MM.1S (cell line): Measurements from ENCODE around the gene POMZP3.
"Not testable (repeated sequence)": the region's sequence is repeated elsewhere in the genome, so short reads cannot be mapped to it uniquely, and the experiment has no call there.

Experiments used
- DNase-seq: peaks from one replicate; pipeline ENCODE4 v3.0.0-alpha.2; 2015
- H2AFZ ChIP-seq: fragments of 300-600 bp; sonication (generic); 2 replicates; pipeline ENCODE4 v1.6.0; 2016; ENCODE audit warnings: antibody characterized with exemption, low read length
- H3F3A ChIP-seq: fragments of 300-600 bp; sonication (generic); 2 replicates; pipeline ENCODE4 v1.6.1; 2016; ENCODE audit warnings: mild to moderate bottlenecking, antibody characterized with exemption, low read length, moderate library complexity, mixed read lengths; ENCODE audit not compliant: insufficient read depth
- H3K27ac ChIP-seq: fragments of 300-600 bp; sonication (generic); 2 replicates; pipeline ENCODE4 v1.5.1; 2016; ENCODE audit warnings: mild to moderate bottlenecking, low read length
- H3K27me3 ChIP-seq: fragments of 300-600 bp; sonication (generic); replicated peaks from 2 replicates; pipeline ENCODE4 v1.6.0; 2016; ENCODE audit warnings: low read length; ENCODE audit not compliant: insufficient read depth
- H3K36me3 ChIP-seq: fragments of 300-600 bp; sonication (generic); replicated peaks from 2 replicates; pipeline ENCODE4 v1.6.1; 2016; ENCODE audit warnings: mild to moderate bottlenecking, low read length, mixed read lengths; ENCODE audit not compliant: insufficient read depth
- H3K4me1 ChIP-seq: fragments of 300-600 bp; sonication (generic); 2 replicates; pipeline ENCODE4 v1.6.1; 2016; ENCODE audit warnings: low read length, mixed read lengths
- H3K4me2 ChIP-seq: fragments of 300-600 bp; sonication (generic); 2 replicates; pipeline ENCODE4 v1.6.0; 2016; ENCODE audit warnings: low read depth, low read length
- H3K4me3 ChIP-seq: fragments of 300-600 bp; sonication (generic); 2 replicates; pipeline ENCODE4 v1.5.1; 2016; ENCODE audit warnings: low read length, mixed read lengths
- H3K79me2 ChIP-seq: fragments of 300-600 bp; sonication (generic); 2 replicates; pipeline ENCODE4 v1.6.1; 2016; ENCODE audit warnings: mixed run types, low read length, mixed read lengths
- H3K9ac ChIP-seq: fragments of 300-600 bp; sonication (generic); 2 replicates; pipeline ENCODE4 v1.6.1; 2016; ENCODE audit warnings: low read length, mixed read lengths
- H3K9me2 ChIP-seq: fragments of 300-600 bp; sonication (generic); replicated peaks from 2 replicates; pipeline ENCODE4 v1.6.1; 2016; ENCODE audit warnings: mild to moderate bottlenecking, low read length, mixed read lengths; ENCODE audit not compliant: insufficient read depth
- H3K9me3 ChIP-seq: fragments of 300-600 bp; sonication (generic); replicated peaks from 2 replicates; pipeline ENCODE4 v1.6.1; 2016; ENCODE audit warnings: mild to moderate bottlenecking, low read length, mixed read lengths; ENCODE audit not compliant: insufficient read depth
- H4K20me1 ChIP-seq: fragments of 300-600 bp; sonication (generic); 2 replicates; pipeline ENCODE4 v1.6.1; 2016; ENCODE audit warnings: mild to moderate bottlenecking, low read length, moderate library complexity, mixed read lengths; ENCODE audit not compliant: insufficient read depth

POMZP3 gene

DNA sequence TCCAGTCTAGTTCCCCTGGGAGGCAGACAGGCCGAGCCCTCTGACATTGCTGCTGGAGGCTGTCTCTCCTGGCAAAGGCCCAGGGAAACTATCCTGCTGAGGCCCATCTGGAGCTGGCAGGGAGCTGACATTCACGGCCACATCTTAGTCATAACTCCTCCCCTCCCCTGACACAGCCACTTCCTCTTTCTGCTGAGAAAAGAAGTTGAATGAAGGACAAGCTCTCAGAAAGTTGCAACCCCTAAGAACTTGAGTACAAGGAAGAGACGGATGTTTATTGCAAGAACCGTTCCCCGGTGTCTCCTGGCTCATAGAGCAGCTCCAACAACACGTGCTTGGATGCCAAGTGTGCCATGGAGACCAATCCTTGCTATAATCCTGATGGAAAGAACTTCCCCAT is 21.1 kb downstream of the POMZP3 start:
- not testable (repeated sequence) for H3K9me2 ChIP-seq, H3K4me2 ChIP-seq, H3K9ac ChIP-seq, H2AFZ ChIP-seq, H3K27ac ChIP-seq, H3K36me3 ChIP-seq, H3K4me1 ChIP-seq, H3K27me3 ChIP-seq, H3K4me3 ChIP-seq, H3K9me3 ChIP-seq, H4K20me1 ChIP-seq, H3K79me2 ChIP-seq, H3F3A ChIP-seq, DNase-seq

DNA sequence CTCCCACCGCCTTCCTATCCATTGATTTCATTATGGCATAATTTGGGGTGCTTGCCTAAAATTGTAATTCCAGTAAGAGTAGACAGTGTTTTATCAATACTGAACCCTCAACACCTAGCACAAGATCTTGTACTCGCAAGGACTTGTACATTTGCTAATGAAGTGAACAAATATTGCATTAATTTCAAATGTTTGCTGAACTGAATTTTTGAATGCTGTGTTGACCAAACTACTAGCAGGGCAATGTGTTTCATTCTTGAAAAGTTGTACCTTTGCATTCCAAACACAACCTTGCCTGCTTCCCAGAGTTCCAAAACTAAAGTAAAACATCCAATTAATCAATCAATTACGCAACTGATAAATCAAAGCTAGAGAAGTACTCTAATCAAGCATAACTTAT is 26.4 kb downstream of the POMZP3 start:
- not testable (repeated sequence) for H3K9me2 ChIP-seq, H2AFZ ChIP-seq, H3K27me3 ChIP-seq, H3K79me2 ChIP-seq, H3K4me3 ChIP-seq, H3K4me1 ChIP-seq, H3K36me3 ChIP-seq, H3F3A ChIP-seq, H4K20me1 ChIP-seq, DNase-seq, H3K4me2 ChIP-seq, H3K9me3 ChIP-seq, H3K9ac ChIP-seq, H3K27ac ChIP-seq

DNA sequence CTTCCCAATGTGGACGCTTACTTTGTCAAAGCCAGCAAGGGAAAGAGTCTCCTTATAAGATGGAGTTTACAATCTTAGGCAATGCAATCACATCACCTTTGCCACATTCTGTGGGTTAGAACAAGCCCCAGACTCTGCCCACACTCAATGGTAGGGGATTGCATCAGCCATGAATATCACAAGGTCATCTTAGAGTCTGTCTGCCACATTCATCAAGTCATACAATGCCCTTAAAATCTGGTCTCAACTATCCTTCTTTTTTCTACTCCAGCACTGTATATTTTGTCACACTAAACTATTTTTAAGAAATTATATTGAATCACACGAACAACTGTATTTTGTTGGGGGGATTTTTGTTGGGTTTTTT is 27.0 kb downstream of the POMZP3 start:
- not testable (repeated sequence) for H3F3A ChIP-seq, DNase-seq, H3K36me3 ChIP-seq, H4K20me1 ChIP-seq, H2AFZ ChIP-seq, H3K9me2 ChIP-seq, H3K9me3 ChIP-seq, H3K27ac ChIP-seq, H3K4me3 ChIP-seq, H3K9ac ChIP-seq, H3K4me2 ChIP-seq, H3K4me1 ChIP-seq, H3K27me3 ChIP-seq, H3K79me2 ChIP-seq

- not testable (repeated sequence) for H3K9me3 ChIP-seq, H3K9me2 ChIP-seq, DNase-seq, H3K9ac ChIP-seq, H3K79me2 ChIP-seq, H3K36me3 ChIP-seq, H3K4me2 ChIP-seq, H3K4me3 ChIP-seq, H4K20me1 ChIP-seq, H3K4me1 ChIP-seq, H3F3A ChIP-seq, H3K27me3 ChIP-seq, H3K27ac ChIP-seq, H2AFZ ChIP-seq
These were observed 28.4 kb downstream of the POMZP3 start for GRCh38 chr7:76598590-76599264.

DNA sequence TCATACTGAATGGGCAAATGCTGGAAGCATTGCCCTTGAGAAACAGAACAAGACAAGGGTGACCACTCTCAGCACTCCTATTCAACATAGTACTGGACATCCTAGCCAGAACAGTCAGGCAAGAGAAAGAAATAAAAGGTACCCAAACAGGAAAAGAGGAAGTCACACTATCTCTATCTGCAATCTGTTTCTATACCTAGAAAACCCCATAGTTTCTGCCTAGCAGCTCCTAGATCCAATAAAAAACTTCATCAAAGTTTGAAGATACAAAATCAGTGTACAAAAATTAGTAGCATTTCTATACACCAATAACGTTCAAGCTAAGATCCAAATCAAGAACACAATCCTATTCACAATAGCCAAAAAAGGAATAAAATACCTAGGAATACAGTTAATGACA is 29.8 kb downstream of the POMZP3 start:
- not testable (repeated sequence) for H3K79me2 ChIP-seq, H3K9me2 ChIP-seq, DNase-seq, H3K9me3 ChIP-seq, H3K4me1 ChIP-seq, H3K36me3 ChIP-seq, H3K4me2 ChIP-seq, H3K9ac ChIP-seq, H3K27me3 ChIP-seq, H2AFZ ChIP-seq, H3F3A ChIP-seq, H4K20me1 ChIP-seq, H3K4me3 ChIP-seq, H3K27ac ChIP-seq

DNA sequence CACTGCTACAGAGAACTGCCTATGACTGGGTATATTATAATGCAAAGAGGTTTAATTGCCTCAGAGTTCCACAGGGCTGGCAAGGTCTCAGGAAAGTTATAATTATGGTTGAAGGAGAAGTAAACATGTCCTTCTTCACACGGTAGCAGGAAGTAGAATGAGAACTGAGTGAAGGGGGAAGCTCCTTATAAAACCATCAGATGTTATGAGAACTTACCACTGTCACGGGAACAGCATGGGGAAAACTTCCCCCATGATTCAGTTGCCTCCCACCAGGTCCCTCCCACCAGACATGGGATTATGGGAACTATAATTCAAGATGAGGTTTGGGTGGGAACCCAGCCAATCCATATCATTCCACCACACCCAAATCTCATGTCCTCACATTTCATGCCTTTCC is 34.4 kb downstream of the POMZP3 start:
- DNase-seq, H3K27me3 ChIP-seq, H3K9ac ChIP-seq, H3K9me2 ChIP-seq, H3K79me2 ChIP-seq, H3K27ac ChIP-seq, H3K36me3 ChIP-seq, H3K4me2 ChIP-seq, H3K4me3 ChIP-seq, H3K4me1 ChIP-seq, H4K20me1 ChIP-seq, H3F3A ChIP-seq, H3K9me3 ChIP-seq, H2AFZ ChIP-seq: not testable (repeated sequence)

DNA sequence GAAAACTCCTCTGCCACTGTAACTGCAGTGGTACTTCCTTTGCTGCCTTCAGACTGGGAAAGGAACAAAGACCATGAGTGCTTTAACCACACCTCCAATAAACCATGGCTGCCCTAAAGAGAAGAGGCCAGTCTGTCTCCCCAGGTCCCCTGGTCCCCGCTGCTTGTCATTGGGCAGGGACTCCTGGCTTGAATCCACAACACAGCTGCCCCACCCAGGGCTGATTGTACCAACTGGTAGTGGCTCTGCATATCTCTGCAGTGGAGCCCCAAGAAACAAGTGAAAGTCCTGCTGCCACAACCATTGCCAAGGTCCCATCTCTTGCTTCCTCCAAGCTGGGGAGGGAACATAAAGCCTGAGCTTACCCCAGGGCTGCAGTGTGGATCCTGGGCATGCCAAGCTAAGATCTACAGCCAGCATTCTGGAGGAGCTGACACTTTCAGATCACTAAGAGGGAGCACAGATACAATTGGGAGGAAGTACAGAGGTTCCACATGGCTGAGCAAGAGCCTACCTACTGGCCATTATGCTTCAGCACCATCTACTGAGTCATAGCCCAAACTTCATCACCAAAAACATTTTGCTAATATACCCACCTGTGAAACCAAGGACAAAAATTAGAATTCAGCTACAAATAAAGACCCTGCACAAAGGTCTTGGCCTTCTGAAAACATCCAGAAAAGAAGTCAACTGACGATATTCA is 35.3 kb downstream of the POMZP3 start:
- not testable (repeated sequence) for H3K4me2 ChIP-seq, H3K9me2 ChIP-seq, H3F3A ChIP-seq, DNase-seq, H2AFZ ChIP-seq, H3K36me3 ChIP-seq, H3K9me3 ChIP-seq, H3K27me3 ChIP-seq, H4K20me1 ChIP-seq, H3K79me2 ChIP-seq, H3K9ac ChIP-seq, H3K27ac ChIP-seq, H3K4me1 ChIP-seq, H3K4me3 ChIP-seq

DNA sequence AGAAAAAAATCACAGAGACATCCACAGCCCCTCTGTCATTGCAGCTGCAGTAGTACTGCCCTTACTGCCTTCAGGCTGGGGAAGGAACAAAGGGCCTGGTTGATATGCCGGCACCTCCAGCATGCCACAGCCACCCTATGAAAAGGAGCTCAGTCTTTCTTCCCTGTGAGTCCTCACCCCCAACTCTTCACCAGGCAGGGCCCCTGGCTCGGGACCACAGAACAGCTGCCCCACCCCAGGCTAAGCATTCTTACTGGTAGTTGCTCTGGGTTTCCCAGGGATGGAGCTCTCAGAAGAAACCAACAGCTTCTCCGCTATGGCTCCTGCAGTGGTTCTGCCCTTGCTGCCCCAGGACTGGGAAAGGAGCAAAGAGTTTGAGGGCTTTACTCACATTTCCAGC is 36.0 kb downstream of the POMZP3 start:
- not testable (repeated sequence) for H3K27ac ChIP-seq, DNase-seq, H3F3A ChIP-seq, H3K79me2 ChIP-seq, H3K4me2 ChIP-seq, H3K4me3 ChIP-seq, H3K36me3 ChIP-seq, H2AFZ ChIP-seq, H3K9ac ChIP-seq, H3K9me2 ChIP-seq, H4K20me1 ChIP-seq, H3K27me3 ChIP-seq, H3K9me3 ChIP-seq, H3K4me1 ChIP-seq
